Naive thymus-derived CD4-positive, alpha-beta T cell (primary cell): ENCODE measurements around the gene CDH13. TPM values are rescaled to one million over a fixed set of nuclear protein-coding genes. Genes with fewer than 3 reads are reported as not detected.

Experiments used
- ATAC-seq: fragments of 150-1000 bp; cut with Tn5 transposase; 2 replicates; pipeline ENCODE4 v1.10.0; 2021; ENCODE audit warnings: mild to moderate bottlenecking, moderate library complexity
- CTCF ChIA-PET: fragments of 350-600 bp; sonication (Branson Sonifier 250); formaldehyde crosslinking; loops from one replicate; lab custom pipeline; 2021; ENCODE audit warnings: antibody characterized with exemption; lab: Charles Lee
- POLR2A ChIA-PET: fragments of 350-600 bp; sonication (Branson Sonifier 250); formaldehyde crosslinking; loops from one replicate; lab custom pipeline; 2021; ENCODE audit warnings: antibody characterized with exemption, inconsistent platforms; lab: Charles Lee
- DNase-seq, 9 donors: peaks; one replicate each; pipeline versions ENCODE4 v3.0.0 to v3.0.0-alpha.2; 2020 to 2022; ENCODE audit warnings: mixed read lengths in 1 of 9
- H3K27ac ChIP-seq: one replicate; pipeline ENCODE4 v1.7.0; 2013; ENCODE audit warnings: mild to moderate bottlenecking, low read depth, low read length, moderate library complexity
- H3K27me3 ChIP-seq, 2 donors: one replicate each; pipeline ENCODE4 v1.7.0; 2013; ENCODE audit warnings: low read length in 2 of 2, mild to moderate bottlenecking in 2 of 2, moderate library complexity in 2 of 2; ENCODE audit not compliant: control insufficient read depth in 2 of 2, insufficient read depth in 2 of 2
- H3K36me3 ChIP-seq, 3 experiments: 1 replicate in 2 of 3; 2 replicates in 1 of 3; pipeline ENCODE4 v1.7.0; 2013; ENCODE audit warnings: low read length in 3 of 3, mild to moderate bottlenecking in 3 of 3, moderate library complexity in 1 of 3; ENCODE audit not compliant: insufficient read depth in 3 of 3, control insufficient read depth in 2 of 3
- H3K4me1 ChIP-seq, 2 donors: one replicate each; pipeline ENCODE4 v1.7.0; 2013; ENCODE audit warnings: low read length in 2 of 2, mild to moderate bottlenecking in 2 of 2, moderate library complexity in 1 of 2; ENCODE audit not compliant: control insufficient read depth in 2 of 2, insufficient read depth in 2 of 2
- H3K4me3 ChIP-seq: 2 replicates; pipeline ENCODE4 v1.7.0; 2013; ENCODE audit warnings: mild to moderate bottlenecking, low read length
- H3K9me3 ChIP-seq, 3 experiments: 1 replicate in 2 of 3; 2 replicates in 1 of 3; pipeline ENCODE4 v1.7.0; 2013; ENCODE audit warnings: low read length in 3 of 3; ENCODE audit not compliant: control insufficient read depth in 2 of 3
- H3K27ac Mint-ChIP-seq, 9 donors: one replicate each; pipeline ENCODE4 v1.8.0; 2020 to 2022; ENCODE audit warnings: mixed read lengths in 9 of 9, mild to moderate bottlenecking in 8 of 9, moderate library complexity in 5 of 9, inconsistent platforms in 2 of 9
- H3K27me3 Mint-ChIP-seq, 5 donors: one replicate each; pipeline ENCODE4 v1.8.0; 2021 to 2022; ENCODE audit warnings: mixed read lengths in 5 of 5, mild to moderate bottlenecking in 1 of 5
- H3K36me3 Mint-ChIP-seq, 5 donors: one replicate each; pipeline ENCODE4 v1.8.0; 2020 to 2022; ENCODE audit warnings: mixed read lengths in 5 of 5, mild to moderate bottlenecking in 3 of 5, inconsistent platforms in 1 of 5
- H3K4me1 Mint-ChIP-seq, 7 donors: one replicate each; pipeline ENCODE4 v1.8.0; 2020 to 2022; ENCODE audit warnings: mixed read lengths in 7 of 7, mild to moderate bottlenecking in 3 of 7, inconsistent platforms in 1 of 7
- H3K4me3 Mint-ChIP-seq, 10 donors: one replicate each; pipeline ENCODE4 v1.8.0; 2020 to 2022; ENCODE audit warnings: mild to moderate bottlenecking in 10 of 10, mixed read lengths in 10 of 10, moderate library complexity in 6 of 10, inconsistent platforms in 2 of 10
- H3K9me3 Mint-ChIP-seq, 11 donors: one replicate each; pipeline ENCODE4 v1.8.0; 2020 to 2022; ENCODE audit warnings: mixed read lengths in 11 of 11, mild to moderate bottlenecking in 4 of 11, inconsistent platforms in 1 of 11, moderate library complexity in 1 of 11
- intact Hi-C, 2 donors: fragments of 100-400 bp; cut with micrococcal nuclease; formaldehyde crosslinking; loops; one replicate each; pipeline ENCODE4 v1.15.1; 2023
- polyA plus RNA-seq, 2 donors: library from polyadenylated mRNA; unstranded; fragments of 300-500 nt; fragmentation: Illumina TruSeq; gene quantifications; one replicate each; pipeline ENCODE4 v1.2.3, GENCODE V29; 2021
- total RNA-seq, 6 experiments: library from RNA in 5 of 6; stranded (reverse) in 5 of 6; gene quantifications; 1 replicate in 5 of 6; 2 replicates in 1 of 6; pipeline ENCODE4 v1.2.3 and lab custom pipeline; 2021 to 2026

Gene CDH13
- total and polyA plus RNA-seq, 7 experiments from 2014 or later: not detected

DNA sequence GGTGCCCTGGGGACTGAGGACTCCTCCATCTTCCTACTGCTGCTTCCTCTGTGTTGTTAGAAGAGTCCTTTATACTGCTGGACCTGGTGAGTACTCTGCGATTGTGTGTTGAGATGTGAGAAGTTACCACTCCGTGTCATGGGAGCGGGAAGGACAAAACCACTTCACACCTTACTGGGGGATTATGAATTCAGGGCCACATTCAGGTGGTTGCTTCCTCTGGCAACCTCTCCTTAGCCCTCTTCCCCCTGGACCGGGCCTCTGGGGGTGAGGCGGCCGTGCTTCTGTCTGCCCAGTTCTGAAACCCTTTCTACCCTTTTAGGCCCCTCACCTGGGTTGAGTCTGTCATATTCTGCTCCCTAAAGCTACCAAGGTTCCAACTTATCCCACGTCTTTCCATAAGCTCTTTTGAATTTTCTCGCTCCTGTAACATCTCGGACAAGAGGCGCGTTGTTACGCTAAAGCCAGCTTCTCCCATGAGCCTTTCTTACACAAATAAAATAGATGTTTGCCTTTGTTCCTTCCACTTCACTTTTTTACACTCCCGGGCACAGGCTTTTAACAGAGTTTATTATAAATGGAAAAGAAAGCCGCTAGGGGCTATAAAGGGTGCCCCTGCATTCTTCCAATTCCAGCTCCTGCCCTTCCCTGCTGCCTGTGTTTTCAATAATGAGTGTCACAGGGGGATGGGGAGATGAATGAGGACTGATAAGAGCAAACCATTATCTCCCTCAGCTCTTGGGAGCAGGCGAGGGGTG lies 20.7 kb upstream of the CDH13 start:
- peaks cover 0 to 4% (median 2%) of the 10 kb centered on the region in 11 donors for H3K9me3 Mint-ChIP-seq
- ChIA-PET CTCF (no interaction called here), POLR2A (no interaction called here)
- H3K4me1 Mint-ChIP-seq: no peaks in the 10 kb centered on the region
- Histone ChIP-seq H3K9me3 (no peaks in the 10 kb centered on the region), H3K36me3 (no peaks in the 10 kb centered on the region), H3K27ac (no peak overlapping the region), H3K27me3 (no peaks in the 10 kb centered on the region), H3K4me1 (no peaks in the 10 kb centered on the region), H3K4me3 (no peak overlapping the region)
- DNase-seq (no peak), ATAC-seq (no peak)
- H3K27ac Mint-ChIP-seq: no peak overlapping the region
- H3K4me3 Mint-ChIP-seq: no peak overlapping the region
- intact Hi-C loops: no loop called here
- H3K27me3 Mint-ChIP-seq: peaks cover 0 to 16% (median 13%) of the 10 kb centered on the region in 5 donors
- no peaks in the 10 kb centered on the region for H3K36me3 Mint-ChIP-seq

DNA sequence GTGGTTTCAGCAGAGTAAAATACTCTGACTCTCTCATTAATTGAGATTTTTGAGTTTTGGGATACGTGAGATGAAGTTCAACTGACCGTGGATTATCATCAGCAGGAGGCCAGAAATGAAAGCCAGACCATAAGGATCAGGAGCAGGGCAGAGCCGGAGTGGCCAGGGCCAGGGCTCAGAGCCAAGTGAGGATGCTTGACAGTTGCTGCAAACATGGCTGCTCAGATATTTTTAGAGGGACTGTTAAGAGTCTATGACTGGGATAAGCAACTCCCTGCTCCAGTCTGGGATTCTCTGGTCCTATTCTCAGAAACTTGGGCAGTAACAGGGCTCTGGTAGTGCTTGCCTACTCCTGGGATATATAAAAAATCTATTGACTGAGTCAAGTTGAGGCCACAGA lies 17.6 kb upstream of the CDH13 start:
- Histone ChIP-seq H3K4me3 (no peak overlapping the region), H3K4me1 (no peaks in the 10 kb centered on the region), H3K27ac (no peak overlapping the region), H3K27me3 (no peaks in the 10 kb centered on the region), H3K9me3 (no peaks in the 10 kb centered on the region), H3K36me3 (no peaks in the 10 kb centered on the region)
- DNase-seq (no peak), ATAC-seq (no peak)
- ChIA-PET POLR2A (no interaction called here), CTCF (no interaction called here)
- no peaks in the 10 kb centered on the region for H3K4me1 Mint-ChIP-seq
- H3K27me3 Mint-ChIP-seq: peaks cover 0 to 18% (median 13%) of the 10 kb centered on the region in 5 donors
- peak overlapping the region in 1 of 9 donors; percentile 31 for H3K27ac Mint-ChIP-seq
- peaks cover 0 to 3% (median 0%) of the 10 kb centered on the region in 11 donors for H3K9me3 Mint-ChIP-seq
- H3K4me3 Mint-ChIP-seq: no peak overlapping the region
- intact Hi-C loops: no loop called here
- no peaks in the 10 kb centered on the region for H3K36me3 Mint-ChIP-seq

DNA sequence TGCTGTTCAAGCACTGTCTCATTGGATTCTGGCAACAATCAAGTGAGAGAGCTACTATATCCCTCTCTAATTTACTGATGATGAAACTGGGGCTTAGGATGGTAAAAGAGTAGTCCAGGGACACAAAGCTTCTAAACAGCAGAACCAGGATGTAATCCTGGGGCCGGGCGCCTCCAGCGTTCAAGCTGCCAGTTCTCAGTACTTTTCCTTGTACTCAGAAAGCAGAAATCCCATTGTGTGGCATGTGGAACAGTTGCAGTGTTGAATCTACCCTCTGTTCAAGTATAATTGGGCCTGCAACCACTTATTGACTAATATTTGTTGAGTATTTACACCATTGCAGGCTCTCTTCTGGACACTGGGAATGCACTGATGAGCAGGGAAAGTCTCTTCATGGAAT lies 14.5 kb upstream of the CDH13 start:
- ChIA-PET CTCF (interaction anchor here (0.7 kb wide), 1 partner anchor 671 kb away, joined by 3 read pairs; no protein-coding TSS in a partner anchor), POLR2A (no interaction called here)
- Histone ChIP-seq H3K27me3 (no peaks in the 10 kb centered on the region), H3K36me3 (no peaks in the 10 kb centered on the region), H3K4me3 (no peak overlapping the region), H3K9me3 (no peaks in the 10 kb centered on the region), H3K27ac (no peak overlapping the region), H3K4me1 (no peaks in the 10 kb centered on the region)
- DNase-seq (no peak), ATAC-seq (no peak)
- intact Hi-C loops: no loop called here
- Mint-ChIP-seq H3K27me3 (peaks cover 0 to 11% (median 9%) of the 10 kb centered on the region in 5 donors), H3K36me3 (no peaks in the 10 kb centered on the region), H3K4me3 (no peak overlapping the region), H3K9me3 (peaks cover 0 to 3% (median 0%) of the 10 kb centered on the region in 11 donors), H3K4me1 (no peaks in the 10 kb centered on the region), H3K27ac (no peak overlapping the region)

DNA sequence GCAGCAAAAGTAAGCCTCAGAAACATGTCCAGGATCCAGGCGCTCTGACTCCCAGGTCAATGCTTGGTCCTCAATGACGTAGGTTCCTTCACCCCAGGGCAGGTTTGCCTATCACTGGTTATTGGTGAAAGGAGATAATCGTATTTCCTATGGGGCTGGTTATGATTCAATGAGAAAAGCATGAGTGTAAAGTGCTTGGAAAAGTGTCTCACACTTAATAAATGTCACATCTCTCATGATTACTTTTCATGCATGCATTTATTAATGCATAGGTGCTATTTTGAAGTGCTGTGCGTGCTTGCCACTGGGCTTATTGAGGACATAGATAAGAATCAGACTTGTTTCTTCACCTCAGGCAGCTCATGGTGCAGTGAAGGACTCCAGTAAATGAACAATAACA lies 10.4 kb upstream of the CDH13 start:
- Histone ChIP-seq H3K27me3 (no peaks in the 10 kb centered on the region), H3K4me1 (no peaks in the 10 kb centered on the region), H3K36me3 (no peaks in the 10 kb centered on the region), H3K27ac (no peak overlapping the region), H3K4me3 (no peak overlapping the region), H3K9me3 (no peaks in the 10 kb centered on the region)
- POLR2A ChIA-PET: no interaction called here
- Mint-ChIP-seq H3K4me3 (no peak overlapping the region), H3K4me1 (no peaks in the 10 kb centered on the region), H3K9me3 (peaks cover 0 to 3% (median 0%) of the 10 kb centered on the region in 11 donors), H3K27ac (no peak overlapping the region), H3K36me3 (no peaks in the 10 kb centered on the region), H3K27me3 (peaks cover 0 to 31% (median 13%) of the 10 kb centered on the region in 5 donors)
- CTCF ChIA-PET: no interaction called here
- DNase-seq (no peak), ATAC-seq (no peak)
- intact Hi-C loops: no loop called here

DNA sequence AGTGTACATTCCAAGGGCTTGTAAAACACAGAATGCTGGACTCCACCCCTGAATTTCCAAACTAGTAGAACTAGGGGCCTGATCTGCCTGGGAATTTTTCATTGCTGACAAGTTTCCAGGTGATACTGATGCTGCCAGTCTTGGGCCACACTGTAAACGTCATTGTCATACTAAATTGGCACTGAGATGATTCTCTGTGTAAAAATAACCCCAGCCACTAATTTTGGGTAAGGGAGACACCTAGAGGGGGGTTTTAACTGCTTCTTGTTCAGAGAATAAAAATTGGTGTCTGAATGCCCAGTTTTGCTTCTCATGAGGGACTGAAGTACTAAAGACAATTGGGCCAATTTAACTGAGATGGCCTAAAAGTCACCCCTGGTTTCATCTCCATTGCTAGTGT lies 5.0 kb upstream of the CDH13 start:
- H3K27ac Mint-ChIP-seq: no peak overlapping the region
- no peaks in the 10 kb centered on the region for H3K36me3 ChIP-seq
- H3K36me3 Mint-ChIP-seq: no peaks in the 10 kb centered on the region
- H3K4me1 ChIP-seq: no peaks in the 10 kb centered on the region
- DNase-seq (no peak), ATAC-seq (no peak)
- intact Hi-C loops: no loop called here
- no peaks in the 10 kb centered on the region for H3K9me3 ChIP-seq
- H3K27ac ChIP-seq: no peak overlapping the region
- H3K27me3 ChIP-seq: no peaks in the 10 kb centered on the region
- peaks cover 26 to 59% (median 44%) of the 10 kb centered on the region in 5 donors for H3K27me3 Mint-ChIP-seq
- H3K4me3 Mint-ChIP-seq: no peak overlapping the region
- CTCF ChIA-PET: no interaction called here
- no peaks in the 10 kb centered on the region for H3K9me3 Mint-ChIP-seq
- no peak overlapping the region for H3K4me3 ChIP-seq
- POLR2A ChIA-PET: no interaction called here
- peaks cover 0 to 3% (median 0%) of the 10 kb centered on the region in 7 donors for H3K4me1 Mint-ChIP-seq

DNA sequence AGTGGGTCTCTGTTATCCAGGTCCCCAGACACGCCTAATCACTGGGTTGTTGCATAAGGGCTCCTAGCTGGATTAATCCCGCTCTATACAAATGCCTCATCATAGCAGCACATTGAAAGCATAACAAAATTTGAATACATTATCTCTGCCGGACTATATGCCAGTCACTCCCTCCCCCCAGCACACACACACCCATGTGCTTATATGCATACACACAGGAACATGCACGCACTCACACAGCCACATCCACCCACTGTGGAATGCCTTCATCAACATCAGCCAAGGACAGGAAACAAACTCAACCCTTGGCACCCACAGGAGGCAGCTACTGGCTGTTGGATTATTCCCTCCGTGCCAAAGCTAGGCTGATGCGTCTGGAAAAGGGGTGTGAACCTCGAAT lies 3.5 kb upstream of the CDH13 start:
- Histone ChIP-seq H3K27ac (no peak overlapping the region), H3K4me3 (no peak overlapping the region), H3K27me3 (no peaks in the 10 kb centered on the region), H3K4me1 (no peaks in the 10 kb centered on the region), H3K9me3 (no peaks in the 10 kb centered on the region), H3K36me3 (no peaks in the 10 kb centered on the region)
- peaks cover 33 to 69% (median 48%) of the 10 kb centered on the region in 5 donors for H3K27me3 Mint-ChIP-seq
- intact Hi-C loops: no loop called here
- ChIA-PET CTCF (no interaction called here), POLR2A (no interaction called here)
- DNase-seq: no peak
- H3K27ac Mint-ChIP-seq: no peak overlapping the region
- H3K4me3 Mint-ChIP-seq: no peak overlapping the region
- peaks cover 0 to 5% (median 0%) of the 10 kb centered on the region in 7 donors for H3K4me1 Mint-ChIP-seq
- no peak for ATAC-seq
- no peaks in the 10 kb centered on the region for H3K36me3 Mint-ChIP-seq
- H3K9me3 Mint-ChIP-seq: no peaks in the 10 kb centered on the region
